DND-41 (cell line): ENCODE data around the gene RASSF8.

Experiments used
- ATAC-seq: fragments of 200-7000 bp; cut with Tn5 transposase; 3 replicates; pipeline ENCODE4 v1.9.1; 2021; ENCODE audit warnings: low read depth; ENCODE audit not compliant: insufficient read depth
- DNase-seq: peaks from one replicate; pipeline ENCODE4 v3.0.0-alpha.2; 2020
- H2AFZ ChIP-seq: 2 replicates; pipeline ENCODE4 v1.6.0; 2012; ENCODE audit warnings: low read depth, low read length
- H3K27ac ChIP-seq: 2 replicates; pipeline ENCODE4 v1.5.1; 2012; ENCODE audit warnings: low read length, inconsistent platforms
- H3K27me3 ChIP-seq: fragments of 200-600 bp; sonication (generic); 2 replicates; pipeline ENCODE4 v1.6.0; 2012; ENCODE audit warnings: low read length, mild to moderate bottlenecking, inconsistent platforms; ENCODE audit not compliant: insufficient read depth, poor library complexity
- H3K36me3 ChIP-seq: 2 replicates; pipeline ENCODE4 v1.5.1; 2012; ENCODE audit warnings: low read length, inconsistent platforms; ENCODE audit not compliant: insufficient read depth
- H3K4me1 ChIP-seq: 2 replicates; pipeline ENCODE4 v1.5.1; 2012; ENCODE audit warnings: mild to moderate bottlenecking, low read length; ENCODE audit not compliant: insufficient read depth
- H3K4me2 ChIP-seq: 2 replicates; pipeline ENCODE4 v1.6.0; 2012; ENCODE audit warnings: mild to moderate bottlenecking, moderate library complexity, low read length, inconsistent platforms; ENCODE audit not compliant: insufficient read depth
- H3K4me3 ChIP-seq, 2 experiments: fragments of 200-600 bp in 1 of 2; shearing (Covaris generic) in 1 of 2; 2 replicates each; pipeline ENCODE4 v1.5.1; 2012 to 2016; ENCODE audit warnings: inconsistent platforms in 2 of 2, low read length in 2 of 2, mild to moderate bottlenecking in 2 of 2, low read depth in 1 of 2, moderate library complexity in 1 of 2
- H3K79me2 ChIP-seq: 2 replicates; pipeline ENCODE4 v1.6.0; 2012; ENCODE audit warnings: low read length, inconsistent platforms; ENCODE audit not compliant: insufficient read depth
- H3K9ac ChIP-seq: 2 replicates; pipeline ENCODE4 v1.6.0; 2012; ENCODE audit warnings: low read depth, mild to moderate bottlenecking, inconsistent platforms, low read length, moderate library complexity
- H3K9me3 ChIP-seq: 2 replicates; pipeline ENCODE4 v1.5.1; 2012; ENCODE audit warnings: low read length, moderate library complexity, mild to moderate bottlenecking, inconsistent platforms; ENCODE audit not compliant: insufficient read depth, severe bottlenecking
- H4K20me1 ChIP-seq: 2 replicates; pipeline ENCODE4 v1.6.0; 2012; ENCODE audit warnings: low read length; ENCODE audit not compliant: insufficient read depth
- EZH2 ChIP-seq: IDR thresholded peaks from 3 replicates; pipeline ENCODE4 v1.6.1; 2012; ENCODE audit warnings: borderline replicate concordance, low read depth, mild to moderate bottlenecking, moderate library complexity, low read length, inconsistent platforms; ENCODE audit not compliant: severe bottlenecking
- TF ChIP-seq, protein P1 (sequence below): IDR thresholded peaks from 2 replicates; pipeline ENCODE4 v1.5.1; 2012; ENCODE audit warnings: borderline replicate concordance, low read length, moderate library complexity, mild to moderate bottlenecking; ENCODE audit not compliant: poor library complexity, severe bottlenecking; ENCODE audit errors: extremely low read depth

The RASSF8 gene

DNA sequence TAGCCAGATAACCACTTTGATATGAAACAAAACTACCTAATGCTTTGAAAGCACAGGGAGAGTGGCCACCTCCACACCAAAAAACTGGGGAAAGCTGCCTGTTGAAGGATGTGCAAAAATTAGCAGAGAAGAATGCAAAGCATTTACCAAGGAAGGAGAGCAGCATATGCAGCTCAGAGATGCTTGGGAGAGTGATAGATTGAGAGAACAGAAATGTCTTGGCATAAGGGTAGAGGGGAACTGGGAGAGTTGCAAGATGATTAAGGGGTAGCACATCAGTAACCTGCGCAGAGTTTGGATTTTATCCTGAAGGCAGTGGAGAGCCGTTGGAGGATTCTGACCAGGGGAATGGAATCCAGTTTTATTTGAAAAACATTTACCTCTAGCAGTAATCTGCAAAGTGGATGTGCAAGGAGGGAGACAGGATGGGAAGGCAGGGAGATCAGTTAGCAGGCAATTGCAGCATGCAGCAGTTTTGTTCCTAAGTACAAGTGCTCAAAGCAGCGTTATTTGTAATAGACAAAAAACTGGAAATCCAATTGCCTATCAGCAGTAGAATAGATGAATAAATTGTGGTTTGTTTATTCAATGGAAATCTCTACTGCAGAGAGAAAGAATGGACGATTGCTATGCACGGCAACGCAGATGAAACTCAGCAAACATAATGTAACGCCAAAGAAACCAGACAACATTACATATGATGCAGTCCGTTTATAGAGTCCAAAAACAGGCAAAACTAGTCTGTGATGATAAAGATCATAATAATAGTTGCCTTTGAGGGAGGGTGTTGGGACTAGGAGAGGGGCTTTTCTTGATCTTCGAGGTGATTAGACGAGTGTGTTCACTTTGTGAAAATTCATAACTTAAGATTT lies 84.9 kb downstream of the RASSF8 start:
- H3K36me3 ChIP-seq, result no peaks in the 10 kb centered on the region
- no peaks in the 10 kb centered on the region for H4K20me1 ChIP-seq
- H3K27me3 ChIP-seq, result peaks cover 21% of the 10 kb centered on the region
- DNase-seq, result no peak
- no peaks in the 10 kb centered on the region for H3K79me2 ChIP-seq
- H3K4me3 ChIP-seq, result no peak overlapping the region
- no peak overlapping the region for H3K4me2 ChIP-seq
- ATAC-seq, result no peak
- no peak overlapping the region for H2AFZ ChIP-seq
- H3K9me3 ChIP-seq, result no peaks in the 10 kb centered on the region
- TF ChIP-seq EZH2, result no peak
- TF ChIP-seq, protein P1, sequence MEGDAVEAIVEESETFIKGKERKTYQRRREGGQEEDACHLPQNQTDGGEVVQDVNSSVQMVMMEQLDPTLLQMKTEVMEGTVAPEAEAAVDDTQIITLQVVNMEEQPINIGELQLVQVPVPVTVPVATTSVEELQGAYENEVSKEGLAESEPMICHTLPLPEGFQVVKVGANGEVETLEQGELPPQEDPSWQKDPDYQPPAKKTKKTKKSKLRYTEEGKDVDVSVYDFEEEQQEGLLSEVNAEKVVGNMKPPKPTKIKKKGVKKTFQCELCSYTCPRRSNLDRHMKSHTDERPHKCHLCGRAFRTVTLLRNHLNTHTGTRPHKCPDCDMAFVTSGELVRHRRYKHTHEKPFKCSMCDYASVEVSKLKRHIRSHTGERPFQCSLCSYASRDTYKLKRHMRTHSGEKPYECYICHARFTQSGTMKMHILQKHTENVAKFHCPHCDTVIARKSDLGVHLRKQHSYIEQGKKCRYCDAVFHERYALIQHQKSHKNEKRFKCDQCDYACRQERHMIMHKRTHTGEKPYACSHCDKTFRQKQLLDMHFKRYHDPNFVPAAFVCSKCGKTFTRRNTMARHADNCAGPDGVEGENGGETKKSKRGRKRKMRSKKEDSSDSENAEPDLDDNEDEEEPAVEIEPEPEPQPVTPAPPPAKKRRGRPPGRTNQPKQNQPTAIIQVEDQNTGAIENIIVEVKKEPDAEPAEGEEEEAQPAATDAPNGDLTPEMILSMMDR, result no peak
- no peaks in the 10 kb centered on the region for H3K4me1 ChIP-seq
- H3K27ac ChIP-seq, result no peak overlapping the region
- H3K9ac ChIP-seq, result no peak overlapping the region

DNA sequence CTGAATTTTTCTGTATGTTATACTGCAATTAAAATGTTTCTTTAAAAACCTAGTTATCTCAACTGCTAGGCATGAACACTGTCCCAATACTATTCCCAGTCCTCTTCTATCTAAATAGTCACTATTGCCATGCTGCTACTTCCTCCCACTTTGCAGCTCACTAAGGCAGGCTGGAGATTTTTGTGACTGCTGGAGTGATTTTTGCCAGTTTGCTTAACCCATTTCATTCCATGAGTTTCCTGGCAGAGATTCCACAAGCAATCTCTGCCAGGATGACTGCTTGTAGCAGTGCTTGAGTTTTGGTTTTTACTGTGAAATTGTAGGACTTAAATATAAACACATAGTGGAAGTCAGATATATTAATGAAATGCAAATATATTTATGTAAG lies 85.5 kb downstream of the RASSF8 start:
- no peak for DNase-seq
- no peak for TF ChIP-seq EZH2
- TF ChIP-seq, protein P1, result no peak
- peaks cover 21% of the 10 kb centered on the region for H3K27me3 ChIP-seq
- no peaks in the 10 kb centered on the region for H3K9me3 ChIP-seq
- no peaks in the 10 kb centered on the region for H4K20me1 ChIP-seq
- ATAC-seq, result no peak
- H3K9ac ChIP-seq, result no peak overlapping the region
- H3K4me1 ChIP-seq, result no peaks in the 10 kb centered on the region
- no peaks in the 10 kb centered on the region for H3K79me2 ChIP-seq
- no peak overlapping the region for H2AFZ ChIP-seq
- H3K27ac ChIP-seq, result no peak overlapping the region
- no peak overlapping the region for H3K4me3 ChIP-seq
- no peaks in the 10 kb centered on the region for H3K36me3 ChIP-seq
- H3K4me2 ChIP-seq, result no peak overlapping the region

DNA sequence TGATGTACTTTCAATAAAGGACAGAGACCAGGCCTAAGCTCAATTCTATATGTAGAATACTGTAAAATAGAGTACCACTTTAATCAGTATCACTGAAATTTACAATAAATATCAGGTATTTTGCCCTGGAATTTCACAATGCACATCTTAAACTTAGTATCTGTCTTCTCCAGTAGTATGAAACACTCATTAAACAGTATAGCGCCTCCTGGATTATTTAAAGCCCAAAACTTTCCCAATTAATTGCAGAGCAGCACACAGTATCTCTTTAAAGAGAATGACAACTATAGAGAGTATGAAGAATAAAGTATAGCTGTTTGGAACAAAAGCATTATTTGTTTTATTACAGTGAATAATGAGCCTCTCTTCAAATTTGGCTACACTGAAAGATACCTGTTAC lies 86.1 kb downstream of the RASSF8 start:
- ATAC-seq (no peak), DNase-seq (no peak)
- H3K9ac ChIP-seq, result no peak overlapping the region
- H2AFZ ChIP-seq, result no peak overlapping the region
- H3K9me3 ChIP-seq, result no peaks in the 10 kb centered on the region
- no peak overlapping the region for H3K4me3 ChIP-seq
- H3K36me3 ChIP-seq, result no peaks in the 10 kb centered on the region
- H3K79me2 ChIP-seq, result no peaks in the 10 kb centered on the region
- H3K27me3 ChIP-seq, result peaks cover 17% of the 10 kb centered on the region
- H3K27ac ChIP-seq, result no peak overlapping the region
- TF ChIP-seq, protein P1, result no peak
- TF ChIP-seq EZH2, result no peak
- H3K4me2 ChIP-seq, result no peak overlapping the region
- H4K20me1 ChIP-seq, result no peaks in the 10 kb centered on the region
- H3K4me1 ChIP-seq, result no peaks in the 10 kb centered on the region
